Fibroblast of mammary gland (primary cell): ENCODE measurements around the gene PRXL2C.
A peak's percentile ranks its signal among the peaks of the same experiment; 100 is the strongest.

Source experiments
- DNase-seq: peaks from one replicate; pipeline ENCODE4 v3.0.0-alpha.2; 2010; ENCODE audit warnings: low read depth
- H3K4me3 ChIP-seq: 2 replicates; pipeline ENCODE4 v1.5.1; 2011; ENCODE audit warnings: low read depth, mild to moderate bottlenecking, low read length, moderate library complexity; ENCODE audit not compliant: control insufficient read depth
- TF ChIP-seq, protein P1 (sequence below): conservative IDR thresholded peaks from 2 replicates; pipeline ENCODE4 v1.5.1; 2011; ENCODE audit warnings: low read depth, low read length, inconsistent platforms; ENCODE audit not compliant: control insufficient read depth, insufficient read depth

The PRXL2C gene

GRCh38 chr9:96609732-96610131 lies 45.4 kb downstream of the PRXL2C start:
- no peak for DNase-seq
- H3K4me3 ChIP-seq = no peak overlapping the region
- TF ChIP-seq, protein P1, sequence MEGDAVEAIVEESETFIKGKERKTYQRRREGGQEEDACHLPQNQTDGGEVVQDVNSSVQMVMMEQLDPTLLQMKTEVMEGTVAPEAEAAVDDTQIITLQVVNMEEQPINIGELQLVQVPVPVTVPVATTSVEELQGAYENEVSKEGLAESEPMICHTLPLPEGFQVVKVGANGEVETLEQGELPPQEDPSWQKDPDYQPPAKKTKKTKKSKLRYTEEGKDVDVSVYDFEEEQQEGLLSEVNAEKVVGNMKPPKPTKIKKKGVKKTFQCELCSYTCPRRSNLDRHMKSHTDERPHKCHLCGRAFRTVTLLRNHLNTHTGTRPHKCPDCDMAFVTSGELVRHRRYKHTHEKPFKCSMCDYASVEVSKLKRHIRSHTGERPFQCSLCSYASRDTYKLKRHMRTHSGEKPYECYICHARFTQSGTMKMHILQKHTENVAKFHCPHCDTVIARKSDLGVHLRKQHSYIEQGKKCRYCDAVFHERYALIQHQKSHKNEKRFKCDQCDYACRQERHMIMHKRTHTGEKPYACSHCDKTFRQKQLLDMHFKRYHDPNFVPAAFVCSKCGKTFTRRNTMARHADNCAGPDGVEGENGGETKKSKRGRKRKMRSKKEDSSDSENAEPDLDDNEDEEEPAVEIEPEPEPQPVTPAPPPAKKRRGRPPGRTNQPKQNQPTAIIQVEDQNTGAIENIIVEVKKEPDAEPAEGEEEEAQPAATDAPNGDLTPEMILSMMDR = no peak

GRCh38 chr9:96607971-96608370 lies 47.1 kb downstream of the PRXL2C start:
- H3K4me3 ChIP-seq = no peak overlapping the region
- peak; percentile 40 for DNase-seq
- TF ChIP-seq, protein P1 = no peak

- H3K4me3 ChIP-seq = no peak overlapping the region
- TF ChIP-seq, protein P1 = no peak
- DNase-seq = no peak
Observed at GRCh38 chr9:96605328-96605727, 49.8 kb downstream of the PRXL2C start.

- no peak overlapping the region for H3K4me3 ChIP-seq
- TF ChIP-seq, protein P1 = no peak
- DNase-seq = peak; percentile 80
Observed at GRCh38 chr9:96604004-96604319, 51.2 kb downstream of the PRXL2C start.

GRCh38 chr9:96603305-96604003 lies 51.7 kb downstream of the PRXL2C start:
- TF ChIP-seq, protein P1 = no peak
- peak; percentile 84 for DNase-seq
- no peak overlapping the region for H3K4me3 ChIP-seq

GRCh38 chr9:96599298-96599697 lies 55.8 kb downstream of the PRXL2C start:
- TF ChIP-seq, protein P1 = no peak
- H3K4me3 ChIP-seq = no peak overlapping the region
- peak; percentile 74 for DNase-seq
